ENCODE measurements around the gene WDR86.

The WDR86 gene

DNA sequence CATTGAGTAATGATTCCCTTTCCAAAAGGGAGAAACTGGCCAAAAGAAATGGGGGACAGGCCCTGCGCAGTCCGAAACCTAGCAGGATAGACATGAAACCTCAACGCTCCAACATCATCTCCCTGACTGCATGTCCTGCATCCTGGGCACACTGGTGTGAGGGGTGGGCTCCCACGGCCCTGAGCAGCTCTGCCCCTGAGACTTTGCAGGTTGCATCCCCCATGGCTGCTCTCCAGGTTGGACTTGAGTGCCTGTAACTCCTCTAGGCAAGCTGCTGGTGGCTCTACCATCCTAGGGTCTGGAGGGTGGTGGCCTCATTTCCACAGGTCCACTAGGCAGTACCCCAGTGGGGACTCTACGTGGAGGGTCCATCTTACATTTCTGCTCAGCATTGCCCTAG is 46.4 kb upstream of the WDR86 start:
- ATAC-seq = no peak
- no peak for TF ChIP-seq TCF4 (CRISPR knock-in tag; IDR thresholded peaks at IDR 0.05; ENCODE audit: borderline replicate concordance)
- TF ChIP-seq TOX (CRISPR knock-in tag; IDR thresholded peaks at IDR 0.05; ENCODE audit: borderline replicate concordance) = no peak
- TF ChIP-seq, protein P1, sequence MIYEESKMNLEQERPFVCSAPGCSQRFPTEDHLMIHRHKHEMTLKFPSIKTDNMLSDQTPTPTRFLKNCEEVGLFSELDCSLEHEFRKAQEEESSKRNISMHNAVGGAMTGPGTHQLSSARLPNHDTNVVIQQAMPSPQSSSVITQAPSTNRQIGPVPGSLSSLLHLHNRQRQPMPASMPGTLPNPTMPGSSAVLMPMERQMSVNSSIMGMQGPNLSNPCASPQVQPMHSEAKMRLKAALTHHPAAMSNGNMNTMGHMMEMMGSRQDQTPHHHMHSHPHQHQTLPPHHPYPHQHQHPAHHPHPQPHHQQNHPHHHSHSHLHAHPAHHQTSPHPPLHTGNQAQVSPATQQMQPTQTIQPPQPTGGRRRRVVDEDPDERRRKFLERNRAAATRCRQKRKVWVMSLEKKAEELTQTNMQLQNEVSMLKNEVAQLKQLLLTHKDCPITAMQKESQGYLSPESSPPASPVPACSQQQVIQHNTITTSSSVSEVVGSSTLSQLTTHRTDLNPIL (CRISPR knock-in tag; IDR thresholded peaks at IDR 0.05; ENCODE audit: low read depth) = no peak
- TF ChIP-seq ZNF565 (CRISPR knock-in tag; conservative IDR thresholded peaks at IDR 0.05; ENCODE audit: low read depth) = no peak
- TF ChIP-seq, protein P2, sequence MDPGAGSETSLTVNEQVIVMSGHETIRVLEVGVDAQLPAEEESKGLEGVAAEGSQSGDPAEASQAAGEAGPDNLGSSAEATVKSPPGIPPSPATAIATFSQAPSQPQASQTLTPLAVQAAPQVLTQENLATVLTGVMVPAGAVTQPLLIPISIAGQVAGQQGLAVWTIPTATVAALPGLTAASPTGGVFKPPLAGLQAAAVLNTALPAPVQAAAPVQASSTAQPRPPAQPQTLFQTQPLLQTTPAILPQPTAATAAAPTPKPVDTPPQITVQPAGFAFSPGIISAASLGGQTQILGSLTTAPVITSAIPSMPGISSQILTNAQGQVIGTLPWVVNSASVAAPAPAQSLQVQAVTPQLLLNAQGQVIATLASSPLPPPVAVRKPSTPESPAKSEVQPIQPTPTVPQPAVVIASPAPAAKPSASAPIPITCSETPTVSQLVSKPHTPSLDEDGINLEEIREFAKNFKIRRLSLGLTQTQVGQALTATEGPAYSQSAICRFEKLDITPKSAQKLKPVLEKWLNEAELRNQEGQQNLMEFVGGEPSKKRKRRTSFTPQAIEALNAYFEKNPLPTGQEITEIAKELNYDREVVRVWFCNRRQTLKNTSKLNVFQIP (CRISPR knock-in tag; IDR thresholded peaks at IDR 0.05; ENCODE audit: borderline replicate concordance, low read depth) = no peak
- no peak for TF ChIP-seq GLIS3 (CRISPR knock-in tag; IDR thresholded peaks at IDR 0.05)

DNA sequence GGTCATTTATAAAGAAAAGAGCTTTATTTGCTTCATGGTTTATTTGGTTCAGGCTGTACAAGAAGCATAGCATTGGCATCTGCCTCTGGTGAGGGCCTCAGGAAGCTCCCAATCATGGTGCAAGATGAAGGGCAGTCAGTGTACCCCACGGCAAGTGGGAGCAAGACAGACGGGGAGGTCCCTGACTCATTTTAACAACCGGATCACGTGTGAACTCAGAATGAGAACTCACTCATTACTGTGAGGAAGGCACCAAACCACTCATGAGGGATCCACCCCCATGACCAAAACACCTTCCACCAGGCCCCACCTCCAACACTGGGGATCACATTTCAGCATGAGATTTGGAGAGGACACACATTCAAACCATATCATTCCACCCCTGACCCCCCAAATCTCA is 45.9 kb upstream of the WDR86 start:
- TF ChIP-seq TOX (CRISPR knock-in tag; IDR thresholded peaks at IDR 0.05; ENCODE audit: borderline replicate concordance) = no peak
- no peak for TF ChIP-seq ZNF565 (CRISPR knock-in tag; conservative IDR thresholded peaks at IDR 0.05; ENCODE audit: low read depth)
- TF ChIP-seq CSRNP3 (CRISPR knock-in tag; IDR thresholded peaks at IDR 0.05) = no peak
- TF ChIP-seq, protein P2 (CRISPR knock-in tag; IDR thresholded peaks at IDR 0.05; ENCODE audit: borderline replicate concordance, low read depth) = no peak
- no peak for TF ChIP-seq ZFP30 (CRISPR knock-in tag; IDR thresholded peaks at IDR 0.05)
- TF ChIP-seq CSDC2 (CRISPR knock-in tag; IDR thresholded peaks at IDR 0.05) = no peak
- TF ChIP-seq OSR1 (CRISPR knock-in tag; IDR thresholded peaks at IDR 0.05) = no peak
- TF ChIP-seq ESRRG (CRISPR knock-in tag; IDR thresholded peaks at IDR 0.05) = no peak
- TF ChIP-seq, protein P1 (CRISPR knock-in tag; IDR thresholded peaks at IDR 0.05; ENCODE audit: low read depth) = no peak
- no peak for TF ChIP-seq ARNTL (CRISPR knock-in tag; IDR thresholded peaks at IDR 0.05; ENCODE audit: borderline replicate concordance, low read depth)
- no peak for TF ChIP-seq TCF4 (CRISPR knock-in tag; IDR thresholded peaks at IDR 0.05; ENCODE audit: borderline replicate concordance)
- no peak for TF ChIP-seq ZNF70 (CRISPR knock-in tag; IDR thresholded peaks at IDR 0.05)
- TF ChIP-seq ZC3H10 (CRISPR knock-in tag; IDR thresholded peaks at IDR 0.05) = no peak
- TF ChIP-seq RARB (CRISPR knock-in tag; IDR thresholded peaks at IDR 0.05) = no peak
- no peak for ATAC-seq

DNA sequence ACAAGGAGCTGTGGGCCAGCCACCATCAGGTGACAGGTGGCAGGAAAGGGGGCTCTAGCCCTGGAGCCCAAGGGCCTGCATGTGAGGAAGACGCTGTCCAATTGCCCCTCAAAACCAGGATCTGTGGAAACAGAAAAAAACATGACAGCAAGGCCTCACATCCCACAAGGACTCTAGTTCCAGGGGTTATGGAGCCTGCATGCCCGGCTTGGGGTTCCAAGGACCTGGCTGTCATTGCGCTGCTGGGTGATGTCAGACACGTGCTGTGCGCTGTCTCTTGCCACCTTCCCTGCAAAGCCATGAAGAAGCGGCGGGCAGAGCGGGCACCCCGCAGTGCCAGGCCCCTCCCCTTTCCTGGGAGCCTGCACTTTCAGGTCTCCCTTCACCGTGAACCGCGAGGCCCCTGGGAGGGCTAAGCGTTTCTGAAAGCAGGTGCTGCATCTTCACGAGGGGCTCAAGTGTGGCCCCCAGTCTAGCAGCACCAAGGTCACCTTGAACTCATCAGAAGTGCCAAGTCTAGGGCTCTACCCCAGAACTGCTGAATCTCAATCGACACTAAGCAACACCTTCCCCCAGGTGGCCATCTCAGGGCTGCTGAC is 45.2 kb upstream of the WDR86 start:
- ATAC-seq = no peak
- no peak for TF ChIP-seq RARB (CRISPR knock-in tag; IDR thresholded peaks at IDR 0.05)
- no peak for TF ChIP-seq ESRRG (CRISPR knock-in tag; IDR thresholded peaks at IDR 0.05)
- TF ChIP-seq GLIS3 (CRISPR knock-in tag; IDR thresholded peaks at IDR 0.05) = no peak
- no peak for TF ChIP-seq SNAI2 (CRISPR knock-in tag; IDR thresholded peaks at IDR 0.05)
- TF ChIP-seq PPARA (CRISPR knock-in tag; IDR thresholded peaks at IDR 0.05; ENCODE audit: borderline replicate concordance) = no peak
- no peak for TF ChIP-seq TCF4 (CRISPR knock-in tag; IDR thresholded peaks at IDR 0.05; ENCODE audit: borderline replicate concordance)
- TF ChIP-seq ZFP30 (CRISPR knock-in tag; IDR thresholded peaks at IDR 0.05) = no peak

- ATAC-seq = no peak
Observed at GRCh38 chr7:151454305-151454704, 44.5 kb upstream of the WDR86 start.

More at GRCh38 chr7:151454305-151454704, 44.5 kb upstream of the WDR86 start:
- no peak for TF ChIP-seq ZFP3 (CRISPR knock-in tag; IDR thresholded peaks at IDR 0.05)
- TF ChIP-seq BACH2 (CRISPR knock-in tag; IDR thresholded peaks at IDR 0.05; ENCODE audit: borderline replicate concordance) = no peak
- TF ChIP-seq ARNTL (CRISPR knock-in tag; IDR thresholded peaks at IDR 0.05; ENCODE audit: borderline replicate concordance, low read depth) = no peak

All from SK-N-SH treated with all-trans-retinoic acid at 6 μM for 48 hours (cell line).